Right ventricle myocardium superior (tissue), 1 donor: ENCODE results near the gene NRBF2. TPM values are rescaled to one million over a fixed set of nuclear protein-coding genes. Genes with fewer than 3 reads are reported as not detected.
A peak's percentile ranks its signal among the peaks of the same experiment; 100 is the strongest.
"Not testable (repeated sequence)": the region's sequence is repeated elsewhere in the genome, so short reads cannot be mapped to it uniquely, and the experiment has no call there.

Experiments
- ATAC-seq: fragments of 200-7000 bp; cut with Tn5 transposase; one replicate; pipeline ENCODE4 v1.9.1; 2020; ENCODE audit warnings: mild to moderate bottlenecking; ENCODE audit not compliant: poor library complexity
- DNase-seq: peaks from one replicate; pipeline ENCODE4 v3.0.0-alpha.2; 2020
- intact Hi-C: fragments of 100-400 bp; cut with DNase I; formaldehyde crosslinking; loops from one replicate; pipeline ENCODE4 v1.11.2; 2022
- long read RNA-seq: library from polyadenylated mRNA; unstranded; transcript quantifications from one replicate; pipeline ENCODE4 v2.0.0, GENCODE V29; 2021
- total RNA-seq: library from RNA; stranded (reverse); fragmentation: NEBNext Ultra II Directional; extraction: Animal tissue kit (Norgen Biotek cat#: 25700); gene quantifications from one replicate; pipeline ENCODE4 v1.2.1, GENCODE V29; 2021
- donor health status: DM: no; HTN: yes; CAD: no; lungs with severe emphysema.

Gene NRBF2
- 7.7 TPM for total RNA-seq
- long read RNA-seq, transcript NRBF2-201 (4 exons, 1,853 nt), result major isoform, 31 of 36 reads
- long read RNA-seq, partial matches to known transcripts, result 1 of 36 reads
- long read RNA-seq, other reads (novel, unspliced or antisense), result 4 of 36 reads

DNA sequence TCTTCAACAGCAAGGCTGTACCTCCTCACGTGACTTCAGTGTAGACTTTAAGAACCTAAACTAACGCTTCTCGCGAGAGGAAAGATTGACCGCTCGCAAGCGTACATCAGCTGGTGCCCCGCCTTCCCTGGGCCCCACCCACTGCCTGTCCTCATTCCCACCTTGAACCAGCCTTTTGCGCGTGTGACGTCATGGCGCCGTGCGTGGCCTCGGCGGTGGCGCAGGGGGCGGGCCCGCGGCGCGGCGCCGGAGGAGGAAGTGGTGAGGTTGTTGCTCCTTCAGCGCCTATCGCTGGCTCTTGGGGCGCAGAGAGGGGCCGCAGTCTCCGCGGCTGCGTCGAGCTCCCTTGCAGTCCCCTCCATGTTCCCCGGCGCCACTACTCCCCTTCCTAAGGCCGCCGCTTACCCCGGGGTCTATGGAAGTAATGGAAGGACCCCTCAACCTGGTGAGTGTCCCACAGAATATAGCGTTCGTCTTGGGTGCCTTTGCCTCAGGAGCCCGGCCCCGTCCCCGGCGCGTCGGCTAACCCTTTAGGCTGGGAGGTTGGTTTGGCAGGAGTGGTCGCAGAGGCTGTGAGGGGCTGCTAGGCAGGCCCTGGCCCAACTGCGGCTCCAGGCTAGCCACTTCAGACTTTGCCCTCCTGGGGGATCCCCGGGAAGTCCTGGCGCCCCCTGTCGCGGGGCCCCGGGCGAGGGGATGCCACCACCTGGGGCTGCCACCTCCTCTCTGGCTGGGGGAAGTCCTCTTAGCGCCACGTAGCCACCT lies at the start of gene NRBF2:
TSS of gene NRBF2 (plus strand) at position 273 of the 765 bp plus-strand sequence. CDS start at position 416, 143 bp downstream.
- intact Hi-C loops, result no loop called here
- ATAC-seq, result peak; percentile 100

DNA sequence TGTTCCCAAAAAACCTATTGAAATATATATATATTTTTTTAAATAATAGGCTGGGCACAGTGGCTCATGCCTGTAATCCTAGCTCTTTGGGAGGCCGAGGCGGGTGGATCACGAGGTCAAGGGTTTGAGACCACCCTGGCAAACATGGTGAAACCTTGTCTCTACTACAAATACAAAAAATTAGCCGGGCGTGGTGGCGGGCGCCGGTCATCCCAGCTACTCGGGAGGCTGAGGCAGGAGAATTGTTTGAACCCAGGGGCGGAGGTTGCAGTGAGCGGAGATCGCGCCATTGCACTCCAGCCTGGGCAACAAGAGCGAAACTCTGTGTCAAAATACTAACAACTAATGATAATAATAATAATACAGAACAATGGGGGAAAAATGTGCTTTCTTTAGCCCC lies 49.7 kb upstream of the NRBF2 start:
- intact Hi-C loops, result loop anchor here (5.0 kb wide), 2 partner anchors 491 to 646 kb away; no protein-coding TSS in a partner anchor
- DNase-seq, ATAC-seq: not testable (repeated sequence)

More for the DNA sequence above, at the start of gene NRBF2:
- peak; percentile 99 for DNase-seq

DNA sequence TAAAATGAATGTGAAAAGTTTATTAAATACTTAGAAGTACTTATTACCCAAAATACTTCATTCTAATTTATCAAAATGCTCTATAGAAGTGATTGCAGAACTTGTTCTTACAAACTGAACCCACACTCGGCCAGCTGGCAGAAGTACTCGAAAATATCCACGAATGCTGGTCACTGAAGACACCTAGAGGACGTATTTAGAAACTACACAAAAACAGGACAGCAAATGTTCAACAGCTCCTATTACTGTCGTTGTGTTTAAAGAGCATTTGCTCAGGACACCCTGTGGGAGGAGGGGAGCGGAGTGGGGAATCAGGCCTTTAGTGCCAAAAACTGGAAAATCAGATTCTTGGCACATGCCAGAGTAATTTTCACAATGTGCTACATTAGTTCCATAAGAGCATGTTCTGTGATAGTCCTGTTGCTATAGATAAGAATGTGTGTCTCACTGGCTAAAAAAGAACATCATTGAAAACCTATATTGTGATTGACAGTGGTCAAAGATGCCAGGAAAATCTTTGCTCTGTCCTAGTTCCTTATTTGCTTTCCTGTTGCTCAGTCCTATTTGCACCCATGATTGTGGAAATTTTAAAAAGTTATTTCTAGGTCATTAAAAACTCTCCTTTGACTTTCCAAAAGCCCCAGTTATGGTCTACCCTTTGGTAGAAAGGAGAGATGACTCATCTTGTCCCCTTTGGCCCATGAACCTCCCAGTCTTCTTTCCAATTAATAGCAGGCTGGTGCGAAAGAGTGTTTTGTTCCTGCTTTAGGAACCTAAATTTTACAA lies 49.0 kb upstream of the NRBF2 start:
- peak; percentile 60 for DNase-seq
- intact Hi-C loops, result loop anchor here (5.0 kb wide), 2 partner anchors 492 to 647 kb away; no protein-coding TSS in a partner anchor
- ATAC-seq, result peak; percentile 97

DNA sequence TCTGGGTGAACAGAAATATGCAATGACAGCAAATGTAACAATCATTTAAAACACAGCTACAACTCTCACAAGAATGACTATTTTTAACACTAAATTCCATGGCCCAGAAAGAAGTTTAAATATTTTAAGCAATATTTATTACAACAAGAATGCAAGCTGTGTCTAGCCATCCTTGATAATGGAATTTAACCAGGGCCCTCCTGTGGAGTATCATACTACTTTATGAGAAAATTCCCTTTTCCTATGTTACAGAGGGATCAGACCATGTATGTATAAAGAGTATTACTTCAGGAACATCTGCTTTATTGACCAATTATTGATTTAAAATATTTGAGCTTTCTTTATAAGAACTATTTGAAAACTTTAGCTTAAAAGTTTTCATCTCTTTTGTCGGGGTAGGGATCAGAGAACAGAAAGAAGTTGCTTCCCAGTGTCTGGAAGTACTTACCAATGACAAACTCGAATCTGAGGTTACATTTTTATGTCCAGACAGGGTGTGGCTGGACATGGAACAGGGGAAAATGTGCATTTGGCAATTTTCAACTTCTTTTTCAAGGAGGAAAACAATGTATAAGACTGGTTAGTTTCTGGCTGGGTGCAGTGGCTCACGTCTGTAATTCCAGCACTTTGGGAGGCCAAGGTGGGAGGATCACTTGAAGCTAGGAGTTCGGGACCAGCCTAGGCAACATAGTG lies 48.3 kb upstream of the NRBF2 start:
- DNase-seq, result no peak
- no peak for ATAC-seq
- intact Hi-C loops, result loop anchor here (5.0 kb wide), 2 partner anchors 493 to 648 kb away; no protein-coding TSS in a partner anchor

DNA sequence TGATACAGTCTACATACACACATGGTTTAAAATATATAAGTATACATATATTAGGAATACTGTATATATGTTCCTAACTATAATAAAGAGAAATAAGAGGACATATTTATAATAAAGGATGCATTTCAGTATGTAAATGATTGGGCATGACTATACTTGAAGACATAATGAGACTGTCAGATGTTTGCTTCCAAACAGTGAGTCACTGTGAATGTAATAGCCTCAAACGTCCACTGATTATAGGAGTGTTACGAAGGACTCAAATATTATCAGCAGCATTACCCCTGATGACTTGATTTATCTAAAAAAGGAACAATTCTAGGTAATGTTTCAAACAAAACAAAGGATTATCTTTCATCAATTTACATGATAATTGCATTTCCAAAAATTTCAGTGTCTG lies 39.9 kb upstream of the NRBF2 start:
- DNase-seq, result no peak
- intact Hi-C loops, result no loop called here
- ATAC-seq, result no peak

DNA sequence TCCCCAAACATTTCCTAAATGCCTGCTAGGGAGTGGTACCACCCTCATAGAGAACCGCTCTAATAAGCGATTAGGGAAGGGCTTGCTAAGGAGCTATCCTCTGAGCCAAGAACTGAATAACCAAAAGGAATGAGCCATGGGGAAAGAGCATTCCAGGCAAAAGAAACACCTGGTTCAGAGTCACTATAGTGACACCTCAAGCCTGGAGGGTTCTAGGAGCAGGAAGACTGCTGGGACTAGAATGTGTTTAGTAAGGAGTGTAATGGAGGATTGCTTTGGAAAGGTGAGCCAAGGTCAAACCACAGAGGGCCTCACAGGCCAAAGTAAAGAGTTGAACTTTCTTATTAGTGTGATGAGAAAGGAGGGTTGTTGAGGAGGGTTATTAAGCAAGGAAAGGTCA lies 38.7 kb upstream of the NRBF2 start:
- DNase-seq, result no peak
- no peak for ATAC-seq
- intact Hi-C loops, result no loop called here

DNA sequence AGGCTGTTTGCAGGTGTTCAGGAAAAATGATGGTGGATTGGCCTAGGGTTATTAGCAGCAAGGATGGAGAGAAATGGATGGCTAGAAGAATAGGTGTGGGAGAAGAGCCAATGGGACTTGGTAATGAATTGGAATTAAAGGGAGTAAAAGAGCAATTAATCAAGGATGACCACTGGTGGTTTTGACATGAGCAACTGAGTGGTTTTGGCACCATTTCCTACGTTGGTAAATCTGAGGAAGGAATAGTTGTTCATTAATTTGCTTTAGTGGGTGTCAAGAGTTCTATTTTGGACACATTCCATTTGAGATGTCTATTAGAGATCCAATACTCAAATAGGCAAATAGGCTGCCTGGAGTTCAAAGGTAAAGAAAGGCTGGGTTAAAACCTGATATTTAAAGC lies 38.2 kb upstream of the NRBF2 start:
- intact Hi-C loops, result no loop called here

DNA sequence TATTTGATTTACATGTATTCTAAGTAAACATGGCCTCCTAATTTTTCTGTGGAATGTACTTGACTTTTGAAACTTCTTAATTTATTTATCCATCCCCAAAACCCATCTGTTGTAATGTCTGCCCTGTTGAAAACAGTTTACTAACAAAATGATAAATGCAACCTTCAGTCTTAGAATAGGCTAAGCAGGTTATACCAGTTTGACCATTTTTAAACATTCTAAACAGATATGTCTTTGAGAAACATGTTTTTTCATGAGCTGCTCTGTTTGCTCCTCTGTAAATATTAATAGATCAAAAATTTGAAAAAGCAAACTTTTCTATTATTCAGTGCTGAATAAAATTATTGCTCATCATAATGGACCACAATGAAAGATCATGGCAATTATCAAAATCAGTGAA lies 33.4 kb upstream of the NRBF2 start:
- ATAC-seq, result no peak
- intact Hi-C loops, result no loop called here
- DNase-seq, result no peak

More for the DNA sequence above, 38.2 kb upstream of the NRBF2 start:
- ATAC-seq (no peak), DNase-seq (no peak)

DNA sequence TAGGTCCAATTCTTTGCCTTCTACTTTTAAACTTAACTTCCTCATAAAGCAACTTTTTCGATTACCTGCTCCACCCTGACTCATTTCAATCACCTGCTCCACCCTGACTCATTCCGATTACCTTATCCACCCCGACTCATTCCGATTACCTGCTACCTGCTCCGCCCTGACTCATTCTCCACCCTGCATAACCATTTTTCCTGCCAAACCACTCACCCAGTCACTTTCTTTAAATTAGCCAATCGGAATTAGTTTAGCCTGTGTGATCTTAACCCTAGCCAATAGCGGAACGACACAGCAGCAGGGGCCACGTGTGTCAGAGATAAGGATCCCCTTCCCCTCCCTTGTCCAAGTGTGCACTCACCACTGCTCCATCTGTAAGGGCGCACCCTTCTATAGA lies 32.0 kb upstream of the NRBF2 start:
- intact Hi-C loops, result not testable (repeated sequence)

DNA sequence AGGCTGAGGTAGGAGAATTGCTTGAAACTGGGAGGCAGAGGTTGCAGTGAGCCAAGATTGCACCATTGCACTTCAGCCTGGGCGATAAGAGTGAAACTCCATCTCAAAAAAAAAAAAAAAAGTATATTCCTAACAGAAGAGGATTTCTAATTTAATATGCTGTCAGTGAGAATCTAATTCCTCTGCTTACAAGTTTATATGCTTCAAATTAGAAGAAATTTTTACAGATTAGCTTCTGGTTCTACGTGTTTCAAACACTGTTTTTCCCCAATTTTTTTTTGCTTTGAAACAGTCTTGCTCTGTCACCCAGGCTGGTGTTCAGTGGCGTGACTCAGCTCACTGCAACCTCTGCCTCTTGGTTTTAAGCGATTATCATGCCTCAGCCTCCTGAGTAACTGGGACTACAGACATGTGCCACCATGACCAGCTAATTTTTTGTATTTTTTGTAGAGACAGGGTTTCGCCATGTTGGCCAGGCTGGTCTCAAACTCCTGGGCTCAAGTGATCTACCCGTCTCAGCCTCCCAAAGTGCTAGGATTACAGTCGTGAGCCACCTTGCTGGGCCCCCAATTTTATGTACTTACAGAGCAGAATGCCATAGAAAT lies 30.7 kb upstream of the NRBF2 start:
- ATAC-seq, intact Hi-C loops, DNase-seq: not testable (repeated sequence)

More for the DNA sequence above, 32.0 kb upstream of the NRBF2 start:
- not testable (repeated sequence) for ATAC-seq, DNase-seq

DNA sequence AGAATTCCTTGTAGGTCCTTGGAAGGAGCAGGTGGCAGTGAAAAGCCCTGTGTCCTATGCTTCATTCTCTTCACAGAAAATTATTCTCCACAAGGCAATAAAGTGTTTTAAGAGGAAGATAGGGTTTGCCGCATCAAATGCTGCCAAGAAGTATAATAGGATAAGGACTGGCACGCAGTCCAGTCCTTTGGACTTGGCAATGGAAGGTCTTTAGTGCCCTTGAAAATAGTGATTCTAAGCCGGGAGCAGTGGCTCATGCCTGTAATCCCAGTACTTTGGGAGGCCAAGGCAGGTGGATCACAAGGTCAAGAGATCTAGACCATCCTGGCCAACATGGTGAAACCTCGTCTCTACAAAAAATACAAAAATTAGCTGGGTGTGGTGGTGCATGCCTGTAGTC lies 29.9 kb upstream of the NRBF2 start:
- peak; percentile 68 for ATAC-seq
- intact Hi-C loops, DNase-seq: not testable (repeated sequence)

DNA sequence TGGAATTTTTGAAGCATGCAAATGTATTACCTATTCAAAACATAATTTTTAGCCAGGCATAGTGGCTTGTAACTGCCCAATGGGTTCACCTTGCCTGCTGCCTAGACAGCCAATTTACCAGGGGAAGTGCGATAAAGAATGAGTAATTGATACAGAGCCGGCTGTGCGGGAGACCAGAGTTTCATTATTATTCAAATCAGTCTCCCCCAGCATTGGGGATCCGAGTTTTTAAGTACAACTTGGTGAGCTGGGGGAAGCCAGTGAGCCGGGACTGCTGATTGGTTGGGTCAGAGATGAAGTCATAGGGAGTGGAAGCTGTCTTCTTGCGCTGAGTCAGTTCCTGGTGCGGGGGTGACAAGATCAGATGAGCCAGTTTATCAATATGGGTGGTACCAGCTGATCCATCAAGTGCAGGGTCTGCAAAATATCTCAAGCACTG lies 29.1 kb upstream of the NRBF2 start:
- ATAC-seq (no peak), DNase-seq (no peak)
- intact Hi-C loops, result no loop called here

DNA sequence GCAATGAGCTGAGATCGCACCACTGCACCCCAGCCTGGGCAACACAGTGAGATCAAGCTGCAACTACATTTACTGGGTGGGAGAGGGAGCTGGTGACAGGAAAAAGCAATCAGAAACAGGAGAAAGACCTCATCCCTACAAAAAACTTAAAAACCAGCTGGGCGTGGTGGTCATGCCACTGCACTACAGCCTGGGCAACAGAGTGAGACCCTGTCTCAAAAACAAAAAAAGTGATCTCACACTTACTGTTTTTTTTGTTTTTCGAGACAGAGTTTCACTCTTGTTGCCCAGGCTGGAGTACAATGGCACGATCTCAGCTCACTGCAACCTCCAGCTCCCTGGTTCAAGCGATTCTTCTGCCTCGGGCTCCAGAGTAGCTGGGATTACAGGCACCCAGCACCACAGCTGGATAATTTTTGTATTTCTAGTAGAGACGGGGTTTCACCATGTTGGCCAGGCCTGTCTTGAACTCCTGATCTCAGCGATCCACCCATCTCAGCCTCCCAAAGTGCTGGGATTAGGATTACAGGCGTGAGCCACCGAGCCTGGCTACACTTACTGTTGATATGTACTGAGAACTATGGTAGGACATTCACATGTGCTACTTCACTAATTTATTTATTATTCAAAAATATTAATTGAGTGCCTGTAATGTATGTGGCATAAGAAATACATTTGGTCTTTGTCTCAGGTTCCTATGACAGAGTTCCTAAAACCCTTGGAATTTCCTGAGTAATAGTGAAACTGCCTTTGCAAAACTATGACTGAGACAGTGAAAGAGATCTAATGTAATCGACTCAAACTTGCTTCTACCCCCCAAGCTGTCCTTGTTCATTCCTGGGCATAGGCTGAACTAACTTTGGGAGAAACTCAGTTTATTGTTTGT lies 27.7 kb upstream of the NRBF2 start:
- no peak for DNase-seq
- no peak for ATAC-seq
- intact Hi-C loops, result no loop called here

DNA sequence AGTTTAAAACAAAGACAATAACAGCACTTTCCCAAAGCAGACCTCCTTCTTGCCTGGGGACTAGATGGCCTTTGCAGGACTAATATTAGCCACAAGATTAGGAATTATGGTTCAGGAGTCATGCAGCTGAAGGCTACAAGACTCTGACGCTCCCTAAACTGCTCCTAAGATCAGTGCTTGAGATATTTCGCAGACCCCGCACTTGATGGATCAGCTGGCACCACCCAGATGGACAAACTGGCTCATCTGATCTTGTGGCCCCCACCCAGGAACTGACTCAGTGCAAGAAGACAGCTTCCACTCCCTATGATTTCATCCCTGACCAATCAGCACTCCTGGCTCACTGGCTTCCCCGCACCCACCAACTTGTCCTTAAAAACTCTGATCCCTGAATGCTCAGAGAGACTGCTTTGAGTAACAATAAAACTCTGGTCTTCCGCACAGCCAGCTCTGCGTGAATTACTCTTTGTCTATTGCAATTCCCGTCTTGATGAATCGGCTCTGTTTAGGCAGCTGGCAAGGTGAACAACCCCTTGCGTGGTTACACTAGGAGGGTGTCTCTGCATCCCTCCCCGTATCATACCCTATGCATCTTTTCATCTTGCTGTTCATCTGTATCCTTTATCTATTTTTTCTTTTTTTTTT lies 26.9 kb upstream of the NRBF2 start:
- peak; percentile 29 for ATAC-seq
- intact Hi-C loops, result no loop called here
- peak; percentile 50 for DNase-seq

DNA sequence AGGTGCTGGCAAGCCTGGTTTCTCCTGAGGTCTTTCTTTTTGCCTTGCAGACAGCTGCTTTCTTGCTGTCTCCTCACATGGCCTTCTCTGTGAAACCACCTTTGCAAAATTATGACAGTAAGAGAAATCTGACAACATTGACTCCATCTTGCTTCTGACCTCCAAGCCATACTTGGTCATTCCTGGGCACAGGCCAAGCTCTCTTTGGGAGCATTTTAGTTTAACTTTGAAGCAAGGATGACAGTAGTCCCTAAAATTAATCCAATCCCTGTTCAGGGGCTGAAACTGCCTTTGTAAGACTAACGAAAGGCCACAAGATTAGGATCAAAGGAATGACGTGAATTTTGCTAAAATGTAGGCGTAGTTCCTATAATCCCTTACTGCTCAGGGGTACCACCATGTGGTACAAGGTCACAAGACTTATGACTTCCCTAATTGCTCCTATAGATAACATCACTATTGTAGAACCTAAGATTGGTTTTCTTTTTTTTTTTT lies 25.1 kb upstream of the NRBF2 start:
- DNase-seq (no peak), ATAC-seq (no peak)
- intact Hi-C loops, result no loop called here

DNA sequence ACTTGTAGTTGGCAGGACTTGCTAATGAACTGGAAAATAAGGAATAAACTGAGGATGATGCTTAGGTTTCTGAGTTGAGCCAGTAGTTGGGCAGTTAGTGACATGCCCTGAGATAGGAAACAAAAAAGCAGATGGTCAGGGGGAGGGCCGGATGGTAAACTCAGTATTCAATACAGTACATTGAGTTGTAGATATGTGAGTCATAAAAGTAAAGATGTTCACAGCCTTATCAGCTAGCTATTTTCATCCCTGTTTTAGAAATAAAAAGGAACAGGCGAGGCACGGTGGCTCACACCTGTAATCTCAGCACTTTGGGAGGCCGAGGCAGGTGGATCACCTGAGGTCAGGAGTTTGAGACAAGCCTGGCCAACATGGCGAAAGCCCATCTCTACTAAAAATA lies 22.2 kb upstream of the NRBF2 start:
- intact Hi-C loops, result no loop called here
- DNase-seq (no peak), ATAC-seq (no peak)
